Fibroblast of pulmonary artery (primary cell): ENCODE data around the gene CHKB.
"Not testable (repeated sequence)": the region's sequence is repeated elsewhere in the genome, so short reads cannot be mapped to it uniquely, and the experiment has no call there.

Experiments
- DNase-seq: peaks from one replicate; pipeline ENCODE4 v3.0.0-alpha.2; 2010; ENCODE audit warnings: low read depth
- H3K4me3 ChIP-seq: replicated peaks from 2 replicates; pipeline ENCODE4 v1.5.1; 2011; ENCODE audit warnings: low read depth, mild to moderate bottlenecking, control low read depth, low read length, moderate library complexity
- CTCF ChIP-seq: IDR thresholded peaks from 2 replicates; pipeline ENCODE4 v1.5.1; 2011; ENCODE audit warnings: mild to moderate bottlenecking, control low read depth, low read length, inconsistent platforms; ENCODE audit errors: missing control alignments

Gene CHKB

GRCh38 chr22:50545522-50546325 is 36.9 kb downstream of the CHKB start, which contains the start of gene KLHDC7B:
Gene KLHDC7B, plus strand, starts transcription at chr22:50545899. Its CDS starts 345 bp downstream, at chr22:50546244.
- no peak for DNase-seq
- no peak within 1 kb of the TSS for H3K4me3 ChIP-seq
- peak; percentile 7 for TF ChIP-seq CTCF

- no peak for TF ChIP-seq CTCF
- DNase-seq = no peak
- H3K4me3 ChIP-seq = no peak overlapping the region
These were observed 37.8 kb downstream of the CHKB start for GRCh38 chr22:50544746-50545253.

GRCh38 chr22:50544078-50544745 is 38.4 kb downstream of the CHKB start:
- TF ChIP-seq CTCF = peak; percentile 51
- peak overlapping the region; percentile 22 for H3K4me3 ChIP-seq
- peak; percentile 65 for DNase-seq

GRCh38 chr22:50542416-50542927 is 40.2 kb downstream of the CHKB start:
- DNase-seq = no peak
- no peak for TF ChIP-seq CTCF
- H3K4me3 ChIP-seq = no peak overlapping the region

GRCh38 chr22:50541667-50542026 is 41.0 kb downstream of the CHKB start:
- H3K4me3 ChIP-seq = not testable (repeated sequence)
- peak; percentile 87 for DNase-seq

GRCh38 chr22:50540381-50540780 is 42.3 kb downstream of the CHKB start:
- H3K4me3 ChIP-seq = no peak overlapping the region
- DNase-seq = no peak
- no peak for TF ChIP-seq CTCF

- no peak for DNase-seq
- H3K4me3 ChIP-seq = no peak overlapping the region
- no peak for TF ChIP-seq CTCF
These were observed 44.9 kb downstream of the CHKB start for GRCh38 chr22:50537765-50538164.
